Fibroblast of villous mesenchyme (primary cell): ENCODE measurements around the gene USP15. TPM values are rescaled to one million over a fixed set of nuclear protein-coding genes. Genes with fewer than 3 reads are reported as not detected.

Source experiments
- DNase-seq: peaks from one replicate; pipeline ENCODE4 v3.0.0-alpha.2; 2010; ENCODE audit warnings: low read depth
- H3K4me3 ChIP-seq: 2 replicates; pipeline ENCODE4 v1.5.1; 2011; ENCODE audit warnings: low read depth, mild to moderate bottlenecking, low read length
- CTCF ChIP-seq: IDR thresholded peaks from 2 replicates; pipeline ENCODE4 v1.5.1; 2012; ENCODE audit warnings: low read depth, mild to moderate bottlenecking, low read length; ENCODE audit not compliant: insufficient read depth
- total RNA-seq: library from RNA; depleted of rRNA; stranded (reverse); fragments of >200 nt; gene quantifications from 2 replicates; pipeline ENCODE4 v1.2.3, GENCODE V29; 2012

USP15 gene
- total RNA-seq, 1 donor, result 66.1 TPM

GRCh38 chr12:62261876-62262517 lies 1.8 kb downstream of the USP15 start:
- H3K4me3 ChIP-seq, result peak overlapping the region; percentile 95
- DNase-seq, result no peak
- TF ChIP-seq CTCF, result no peak

GRCh38 chr12:62263232-62263631 lies 3.0 kb downstream of the USP15 start:
- no peak for DNase-seq
- no peak for TF ChIP-seq CTCF
- H3K4me3 ChIP-seq, result no peak overlapping the region

- DNase-seq, result no peak
- H3K4me3 ChIP-seq, result no peak overlapping the region
- TF ChIP-seq CTCF, result no peak
Observed at GRCh38 chr12:62263966-62264365, 3.8 kb downstream of the USP15 start.

- no peak overlapping the region for H3K4me3 ChIP-seq
- DNase-seq, result no peak
- no peak for TF ChIP-seq CTCF
Observed at GRCh38 chr12:62264706-62265105, 4.5 kb downstream of the USP15 start.

GRCh38 chr12:62265511-62265910 lies 5.3 kb downstream of the USP15 start:
- no peak for DNase-seq
- TF ChIP-seq CTCF, result no peak
- no peak overlapping the region for H3K4me3 ChIP-seq

- no peak overlapping the region for H3K4me3 ChIP-seq
- TF ChIP-seq CTCF, result no peak
- DNase-seq, result no peak
Observed at GRCh38 chr12:62267026-62267425, 6.8 kb downstream of the USP15 start.

GRCh38 chr12:62267480-62267879 lies 7.3 kb downstream of the USP15 start:
- TF ChIP-seq CTCF, result no peak
- no peak for DNase-seq
- no peak overlapping the region for H3K4me3 ChIP-seq
